Measurements from ENCODE around the gene HPSE2.

Gene HPSE2

DNA sequence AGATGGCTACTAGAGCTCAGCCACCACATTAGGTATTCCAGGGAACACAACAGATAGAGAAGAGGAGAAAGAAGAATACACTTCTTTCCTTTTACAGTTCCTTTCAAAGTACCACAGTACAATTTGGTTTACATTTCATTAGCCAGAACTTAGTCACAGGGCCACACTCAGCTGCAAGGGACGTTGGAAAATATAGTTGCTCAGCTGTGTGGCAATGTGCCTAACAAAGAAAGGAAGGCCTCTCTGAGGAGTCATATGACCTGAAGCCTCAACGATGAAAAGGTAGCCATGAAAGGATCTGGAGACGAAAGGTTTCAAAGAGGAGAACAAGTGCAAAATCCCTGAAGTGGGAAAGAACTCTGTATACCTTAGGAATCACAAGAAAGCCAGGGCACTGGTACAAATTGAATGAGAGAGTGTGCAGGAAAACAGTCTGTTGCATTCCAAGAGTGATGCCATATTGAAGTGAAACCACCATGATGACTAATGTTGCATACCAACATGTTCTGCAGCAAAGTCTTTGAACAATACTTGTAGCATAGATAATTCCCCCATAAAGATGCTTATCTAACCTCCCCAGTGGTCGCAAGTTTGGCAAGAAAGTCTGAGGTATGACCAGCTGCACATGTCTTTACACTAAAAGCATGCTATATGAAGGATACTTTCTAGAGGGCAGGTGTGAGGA lies 278.9 kb downstream of the HPSE2 start:
- Histone ChIP-seq H3K36me3 (ENCODE audit: control insufficient read depth, insufficient read depth, low read length) (no peaks in the 10 kb centered on the region), H3K9ac (ENCODE audit: low read length) (no peak overlapping the region), H3K4me1 (ENCODE audit: control insufficient read depth, insufficient read depth, low read length) (no peaks in the 10 kb centered on the region), H3K27ac (ENCODE audit: low read depth, low read length) (no peak overlapping the region), H3K27me3 (ENCODE audit: control insufficient read depth, insufficient read depth, low read length) (no peaks in the 10 kb centered on the region), H3K9me3 (ENCODE audit: control insufficient read depth, insufficient read depth, low read depth, low read length) (no peaks in the 10 kb centered on the region), H3K4me3 (ENCODE audit: low read depth, low read length) (no peak overlapping the region)

GRCh38 chr10:98953251-98953650 lies 282.4 kb downstream of the HPSE2 start:
- Histone ChIP-seq H3K27ac (ENCODE audit: low read depth, low read length) (no peak overlapping the region), H3K9me3 (ENCODE audit: control insufficient read depth, insufficient read depth, low read depth, low read length) (no peaks in the 10 kb centered on the region), H3K27me3 (ENCODE audit: control insufficient read depth, insufficient read depth, low read length) (no peaks in the 10 kb centered on the region), H3K4me3 (ENCODE audit: low read depth, low read length) (no peak overlapping the region), H3K9ac (ENCODE audit: low read length) (no peak overlapping the region), H3K4me1 (ENCODE audit: control insufficient read depth, insufficient read depth, low read length) (no peaks in the 10 kb centered on the region), H3K36me3 (ENCODE audit: control insufficient read depth, insufficient read depth, low read length) (no peaks in the 10 kb centered on the region)

- H3K9me3 ChIP-seq (ENCODE audit: control insufficient read depth, insufficient read depth, low read depth, low read length): no peaks in the 10 kb centered on the region
- H3K9ac ChIP-seq (ENCODE audit: low read length): no peak overlapping the region
- no peak overlapping the region for H3K4me3 ChIP-seq (ENCODE audit: low read depth, low read length)
- H3K27me3 ChIP-seq (ENCODE audit: control insufficient read depth, insufficient read depth, low read length): no peaks in the 10 kb centered on the region
- no peaks in the 10 kb centered on the region for H3K4me1 ChIP-seq (ENCODE audit: control insufficient read depth, insufficient read depth, low read length)
- no peaks in the 10 kb centered on the region for H3K36me3 ChIP-seq (ENCODE audit: control insufficient read depth, insufficient read depth, low read length)
- H3K27ac ChIP-seq (ENCODE audit: low read depth, low read length): no peak overlapping the region
Observed at GRCh38 chr10:98951269-98952000, 284.2 kb downstream of the HPSE2 start.

GRCh38 chr10:98950106-98950505 lies 285.5 kb downstream of the HPSE2 start:
- Histone ChIP-seq H3K27me3 (ENCODE audit: control insufficient read depth, insufficient read depth, low read length) (no peaks in the 10 kb centered on the region), H3K9ac (ENCODE audit: low read length) (no peak overlapping the region), H3K4me3 (ENCODE audit: low read depth, low read length) (no peak overlapping the region), H3K27ac (ENCODE audit: low read depth, low read length) (no peak overlapping the region), H3K9me3 (ENCODE audit: control insufficient read depth, insufficient read depth, low read depth, low read length) (no peaks in the 10 kb centered on the region), H3K36me3 (ENCODE audit: control insufficient read depth, insufficient read depth, low read length) (no peaks in the 10 kb centered on the region), H3K4me1 (ENCODE audit: control insufficient read depth, insufficient read depth, low read length) (no peaks in the 10 kb centered on the region)

GRCh38 chr10:98949306-98949705 lies 286.3 kb downstream of the HPSE2 start:
- Histone ChIP-seq H3K9me3 (ENCODE audit: control insufficient read depth, insufficient read depth, low read depth, low read length) (no peaks in the 10 kb centered on the region), H3K4me3 (ENCODE audit: low read depth, low read length) (no peak overlapping the region), H3K9ac (ENCODE audit: low read length) (no peak overlapping the region), H3K36me3 (ENCODE audit: control insufficient read depth, insufficient read depth, low read length) (no peaks in the 10 kb centered on the region), H3K27ac (ENCODE audit: low read depth, low read length) (no peak overlapping the region), H3K4me1 (ENCODE audit: control insufficient read depth, insufficient read depth, low read length) (no peaks in the 10 kb centered on the region), H3K27me3 (ENCODE audit: control insufficient read depth, insufficient read depth, low read length) (no peaks in the 10 kb centered on the region)

GRCh38 chr10:98943681-98944080 lies 292.0 kb downstream of the HPSE2 start:
- no peak overlapping the region for H3K27ac ChIP-seq (ENCODE audit: low read depth, low read length)
- no peak overlapping the region for H3K9ac ChIP-seq (ENCODE audit: low read length)
- H3K27me3 ChIP-seq (ENCODE audit: control insufficient read depth, insufficient read depth, low read length): no peaks in the 10 kb centered on the region
- H3K4me3 ChIP-seq (ENCODE audit: low read depth, low read length): no peak overlapping the region
- no peaks in the 10 kb centered on the region for H3K9me3 ChIP-seq (ENCODE audit: control insufficient read depth, insufficient read depth, low read depth, low read length)
- H3K36me3 ChIP-seq (ENCODE audit: control insufficient read depth, insufficient read depth, low read length): no peaks in the 10 kb centered on the region
- H3K4me1 ChIP-seq (ENCODE audit: control insufficient read depth, insufficient read depth, low read length): no peaks in the 10 kb centered on the region

DNA sequence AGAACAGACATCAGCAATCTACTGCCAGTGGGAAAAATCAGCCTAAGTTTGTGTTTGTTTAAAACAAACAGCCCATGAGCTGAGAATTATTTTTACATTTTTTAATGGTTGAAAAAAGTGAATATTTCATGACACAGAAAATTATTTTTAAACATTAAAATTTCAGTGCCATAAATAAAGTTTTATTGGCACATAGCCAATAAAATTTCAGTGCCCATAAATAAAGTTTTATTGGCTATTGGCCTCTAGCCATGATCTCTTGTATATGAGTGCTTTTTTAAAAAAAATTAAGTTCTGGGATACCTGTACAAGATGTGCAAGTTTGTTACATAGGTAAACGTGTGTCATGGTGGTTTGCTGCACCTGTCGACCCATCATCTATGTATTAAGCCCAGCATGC lies 305.9 kb downstream of the HPSE2 start:
- no peaks in the 10 kb centered on the region for H3K9me3 ChIP-seq (ENCODE audit: control insufficient read depth, insufficient read depth, low read depth, low read length)
- H3K4me1 ChIP-seq (ENCODE audit: control insufficient read depth, insufficient read depth, low read length): no peaks in the 10 kb centered on the region
- H3K36me3 ChIP-seq (ENCODE audit: control insufficient read depth, insufficient read depth, low read length): no peaks in the 10 kb centered on the region
- no peaks in the 10 kb centered on the region for H3K27me3 ChIP-seq (ENCODE audit: control insufficient read depth, insufficient read depth, low read length)
- no peak overlapping the region for H3K27ac ChIP-seq (ENCODE audit: low read depth, low read length)
- no peak overlapping the region for H3K4me3 ChIP-seq (ENCODE audit: low read depth, low read length)
- H3K9ac ChIP-seq (ENCODE audit: low read length): no peak overlapping the region

GRCh38 chr10:98925651-98926050 lies 310.0 kb downstream of the HPSE2 start:
- H3K9me3 ChIP-seq (ENCODE audit: control insufficient read depth, insufficient read depth, low read depth, low read length): no peaks in the 10 kb centered on the region
- no peaks in the 10 kb centered on the region for H3K4me1 ChIP-seq (ENCODE audit: control insufficient read depth, insufficient read depth, low read length)
- no peak overlapping the region for H3K9ac ChIP-seq (ENCODE audit: low read length)
- no peak overlapping the region for H3K4me3 ChIP-seq (ENCODE audit: low read depth, low read length)
- no peaks in the 10 kb centered on the region for H3K36me3 ChIP-seq (ENCODE audit: control insufficient read depth, insufficient read depth, low read length)
- H3K27me3 ChIP-seq (ENCODE audit: control insufficient read depth, insufficient read depth, low read length): no peaks in the 10 kb centered on the region
- no peak overlapping the region for H3K27ac ChIP-seq (ENCODE audit: low read depth, low read length)

GRCh38 chr10:98924526-98924925 lies 311.1 kb downstream of the HPSE2 start:
- Histone ChIP-seq H3K4me1 (ENCODE audit: control insufficient read depth, insufficient read depth, low read length) (no peaks in the 10 kb centered on the region), H3K9me3 (ENCODE audit: control insufficient read depth, insufficient read depth, low read depth, low read length) (no peaks in the 10 kb centered on the region), H3K4me3 (ENCODE audit: low read depth, low read length) (no peak overlapping the region), H3K27ac (ENCODE audit: low read depth, low read length) (no peak overlapping the region), H3K36me3 (ENCODE audit: control insufficient read depth, insufficient read depth, low read length) (no peaks in the 10 kb centered on the region), H3K27me3 (ENCODE audit: control insufficient read depth, insufficient read depth, low read length) (no peaks in the 10 kb centered on the region), H3K9ac (ENCODE audit: low read length) (no peak overlapping the region)

DNA sequence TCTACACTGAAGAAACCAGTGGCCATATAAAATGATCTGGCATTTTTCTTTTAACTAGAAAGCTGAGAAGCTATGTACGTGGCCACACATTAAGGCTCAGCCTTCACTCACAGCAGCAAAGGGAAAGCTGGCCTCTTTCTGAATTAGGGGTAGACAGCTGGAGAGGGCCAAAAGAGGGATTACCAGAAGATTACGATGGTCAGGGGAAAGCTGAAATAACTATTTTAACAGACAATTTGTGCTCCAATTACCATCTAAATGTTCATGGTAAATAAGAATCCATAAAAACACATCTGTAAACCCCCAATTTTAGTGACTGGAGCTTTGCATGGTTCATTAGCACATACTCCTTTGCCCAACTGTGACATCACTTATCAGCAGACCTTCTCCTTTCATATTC lies 314.3 kb downstream of the HPSE2 start:
- Histone ChIP-seq H3K9me3 (ENCODE audit: control insufficient read depth, insufficient read depth, low read depth, low read length) (no peaks in the 10 kb centered on the region), H3K4me1 (ENCODE audit: control insufficient read depth, insufficient read depth, low read length) (peaks cover 8% of the 10 kb centered on the region), H3K27ac (ENCODE audit: low read depth, low read length) (no peak overlapping the region)

GRCh38 chr10:98920807-98921206 lies 314.8 kb downstream of the HPSE2 start:
- Histone ChIP-seq H3K4me1 (ENCODE audit: control insufficient read depth, insufficient read depth, low read length) (peaks cover 8% of the 10 kb centered on the region), H3K4me3 (ENCODE audit: low read depth, low read length) (no peak overlapping the region), H3K36me3 (ENCODE audit: control insufficient read depth, insufficient read depth, low read length) (no peaks in the 10 kb centered on the region), H3K27me3 (ENCODE audit: control insufficient read depth, insufficient read depth, low read length) (no peaks in the 10 kb centered on the region), H3K9me3 (ENCODE audit: control insufficient read depth, insufficient read depth, low read depth, low read length) (no peaks in the 10 kb centered on the region), H3K9ac (ENCODE audit: low read length) (no peak overlapping the region), H3K27ac (ENCODE audit: low read depth, low read length) (no peak overlapping the region)

More for the DNA sequence above, 314.3 kb downstream of the HPSE2 start:
- Histone ChIP-seq H3K27me3 (ENCODE audit: control insufficient read depth, insufficient read depth, low read length) (no peaks in the 10 kb centered on the region), H3K4me3 (ENCODE audit: low read depth, low read length) (no peak overlapping the region), H3K9ac (ENCODE audit: low read length) (no peak overlapping the region), H3K36me3 (ENCODE audit: control insufficient read depth, insufficient read depth, low read length) (no peaks in the 10 kb centered on the region)
